HCT116 (cell line): ENCODE results near the gene ACTRT3. TPM values are rescaled to one million over a fixed set of nuclear protein-coding genes. Genes with fewer than 3 reads are reported as not detected.

Experiments used
- ATAC-seq: fragments of 200-7000 bp; cut with Tn5 transposase; 2 replicates; pipeline ENCODE4 v1.9.1; 2020; ENCODE audit warnings: mild to moderate bottlenecking, moderate library complexity
- BruUV-seq: library from RNA; stranded (reverse); fragments of 400-500 nt; replicated peaks from 2 replicates; lab custom pipeline; 2021; lab: Mats Ljungman, UMichigan
- CTCF ChIA-PET: fragments of 300-600 bp; sonication (Branson Sonifier 250); formaldehyde crosslinking; loops from one replicate; lab custom pipeline; 2021; ENCODE audit warnings: antibody characterized with exemption; lab: Charles Lee
- POLR2A ChIA-PET: fragments of 300-600, 350-600 bp; sonication (Branson Sonifier 250); formaldehyde crosslinking; loops from one replicate; lab custom pipeline; 2021; ENCODE audit warnings: antibody characterized with exemption; lab: Charles Lee
- RAD21 ChIA-PET, 2 experiments: fragments of 300-600 bp; sonication (Branson Sonifier 250); formaldehyde crosslinking; loops; one replicate each; lab custom pipeline; 2023; ENCODE audit warnings: low total read pairs in 2 of 2; ENCODE audit not compliant: uncharacterized antibody in 2 of 2, unreplicated experiment in 2 of 2, low non-redundant PET in 1 of 2; lab: Charles Lee
- DNase-seq: peaks from one replicate; pipeline ENCODE4 v3.0.0-alpha.2; 2010; ENCODE audit warnings: low read depth, low spot score
- H2AFZ ChIP-seq: fragments of 200-600 bp; shearing (Covaris generic), sonication (generic); 2 replicates; pipeline ENCODE4 v1.6.1; 2017; ENCODE audit warnings: low read depth, mixed run types, mixed read lengths, antibody characterized with exemption, low read length; ENCODE audit not compliant: poor library complexity, severe bottlenecking
- H3K27ac ChIP-seq: 2 replicates; pipeline ENCODE4 v1.5.1; 2012; ENCODE audit warnings: low read depth, low read length
- H3K27me3 ChIP-seq: fragments of 200-600 bp; sonication (generic); 2 replicates; pipeline ENCODE4 v1.6.1; 2016; ENCODE audit warnings: mixed run types, low read length, mixed read lengths; ENCODE audit not compliant: insufficient read depth
- H3K36me3 ChIP-seq, 2 experiments: fragments of 200-500 bp in 1 of 2; fragments of 200-600 bp in 1 of 2; sonication (Bioruptor generic) in 1 of 2; sonication (generic) in 1 of 2; 2 replicates each; pipeline versions ENCODE4 v1.5.1 to v1.6.1; 2014 to 2016; ENCODE audit warnings: low read length in 2 of 2, inconsistent platforms in 1 of 2, mixed read lengths in 1 of 2, mixed run types in 1 of 2; ENCODE audit not compliant: insufficient read depth in 2 of 2, control insufficient read depth in 1 of 2
- H3K4me1 ChIP-seq, 2 experiments: fragments of 200-600 bp in 1 of 2; sonication (generic) in 1 of 2; 2 replicates each; pipeline versions ENCODE4 v1.5.1 to v1.6.1; 2012 to 2017; ENCODE audit warnings: low read length in 2 of 2, inconsistent platforms in 1 of 2, mild to moderate bottlenecking in 1 of 2, mixed read lengths in 1 of 2, mixed run types in 1 of 2, moderate library complexity in 1 of 2; ENCODE audit not compliant: insufficient read depth in 2 of 2, control insufficient read depth in 1 of 2
- H3K4me2 ChIP-seq: fragments of 200-600 bp; sonication (generic); 2 replicates; pipeline ENCODE4 v1.6.1; 2017; ENCODE audit warnings: mixed run types, low read length, mixed read lengths
- H3K4me3 ChIP-seq, 2 experiments: fragments of 200-600 bp in 1 of 2; sonication (generic) in 1 of 2; replicated peaks in 1 of 2; 2 replicates each; pipeline ENCODE4 v1.5.1; 2011 to 2016; ENCODE audit warnings: low read length in 2 of 2, control low read depth in 1 of 2, low read depth in 1 of 2, mild to moderate bottlenecking in 1 of 2, mixed read lengths in 1 of 2, mixed run types in 1 of 2
- H3K79me2 ChIP-seq: fragments of 200-600 bp; sonication (generic); 2 replicates; pipeline ENCODE4 v1.6.1; 2017; ENCODE audit warnings: mild to moderate bottlenecking, mixed run types, low read length, moderate library complexity, mixed read lengths; ENCODE audit not compliant: insufficient read depth
- H3K9ac ChIP-seq: fragments of 200-600 bp; sonication (generic); 2 replicates; pipeline ENCODE4 v1.6.1; 2016; ENCODE audit warnings: low read length, mixed read lengths
- H3K9me2 ChIP-seq: fragments of 200-600 bp; sonication (generic), shearing (Covaris generic); 2 replicates; pipeline ENCODE4 v1.6.1; 2017; ENCODE audit warnings: mixed run types, mild to moderate bottlenecking, moderate library complexity; ENCODE audit not compliant: insufficient read depth
- H3K9me3 ChIP-seq, 2 experiments: fragments of 200-500 bp in 1 of 2; fragments of 200-600 bp in 1 of 2; sonication (Bioruptor generic) in 1 of 2; sonication (generic) in 1 of 2; 2 replicates each; pipeline ENCODE4 v1.6.1; 2014 to 2017; ENCODE audit warnings: low read length in 2 of 2, mixed read lengths in 2 of 2, inconsistent platforms in 1 of 2, low read depth in 1 of 2, mild to moderate bottlenecking in 1 of 2, mixed run types in 1 of 2, moderate library complexity in 1 of 2; ENCODE audit not compliant: control insufficient read depth in 1 of 2, insufficient read depth in 1 of 2
- H4K20me1 ChIP-seq: fragments of 200-600 bp; sonication (generic), shearing (Covaris generic); 2 replicates; pipeline ENCODE4 v1.6.1; 2017; ENCODE audit warnings: mixed run types, mild to moderate bottlenecking, moderate library complexity; ENCODE audit not compliant: insufficient read depth
- CBX3 ChIP-seq: IDR thresholded peaks from 2 replicates; pipeline ENCODE4 v1.6.1; 2012; ENCODE audit warnings: low read depth
- CEBPB ChIP-seq: IDR thresholded peaks from 2 replicates; pipeline ENCODE4 v1.6.1; 2012; ENCODE audit warnings: low read depth
- CTCF ChIP-seq, 3 experiments: fragments of 200-600 bp in 1 of 3; sonication (generic) in 1 of 3; IDR thresholded peaks in 2 of 3; conservative IDR thresholded peaks in 1 of 3; 2 replicates each; pipeline ENCODE4 v1.5.1; 2012 to 2017; ENCODE audit warnings: low read depth in 2 of 3, low read length in 2 of 3, antibody characterized with exemption in 1 of 3, borderline replicate concordance in 1 of 3, control low read depth in 1 of 3, mild to moderate bottlenecking in 1 of 3, mixed read lengths in 1 of 3, mixed run types in 1 of 3, moderate library complexity in 1 of 3; ENCODE audit not compliant: insufficient read depth in 1 of 3
- ELF1 ChIP-seq: IDR thresholded peaks from 2 replicates; pipeline ENCODE4 v1.6.1; 2012; ENCODE audit warnings: low read depth, borderline replicate concordance
- EZH2phosphoT487 ChIP-seq: fragments of 200-600 bp; IDR thresholded peaks from 2 replicates; pipeline ENCODE4 v1.6.1; 2018; ENCODE audit warnings: antibody characterized with exemption, borderline replicate concordance
- JUND ChIP-seq: IDR thresholded peaks from 2 replicates; pipeline ENCODE4 v1.6.1; 2012
- RAD21 ChIP-seq: IDR thresholded peaks from 2 replicates; pipeline ENCODE4 v1.6.1; 2012; ENCODE audit warnings: low read depth, mild to moderate bottlenecking
- SIN3A ChIP-seq: IDR thresholded peaks from 2 replicates; pipeline ENCODE4 v1.6.1; 2012; ENCODE audit warnings: low read depth
- ZBTB33 ChIP-seq: IDR thresholded peaks from 2 replicates; pipeline ENCODE4 v1.6.1; 2011; ENCODE audit warnings: mild to moderate bottlenecking, low read length, moderate library complexity; ENCODE audit not compliant: insufficient replicate concordance; ENCODE audit errors: extremely low read depth
- intact Hi-C: fragments of 100-400 bp; cut with micrococcal nuclease; formaldehyde crosslinking; loops from 2 replicates; pipeline ENCODE4 v1.10.0; 2022
- total RNA-seq: library from RNA; stranded (reverse); gene quantifications from one replicate; pipeline ENCODE4 v1.2.1, GENCODE V29; 2021; ENCODE audit not compliant: unreplicated experiment

The ACTRT3 gene
- total RNA-seq, 1 experiment from 2014 or later = 1.2 TPM

GRCh38 chr3:169744366-169745054 is 24.9 kb downstream of the ACTRT3 start:
- H2AFZ ChIP-seq = no peak overlapping the region
- intact Hi-C loops = loop anchor here (1.0 to 2.0 kb wide), 2 partner anchors 879 to 1234 kb away; no protein-coding TSS in a partner anchor
- CTCF ChIA-PET = interaction anchor here (0.7 to 4.5 kb wide), 6 partner anchors 75 to 879 kb away, joined by 3 to 23 read pairs (median 3); no protein-coding TSS in a partner anchor

More at GRCh38 chr3:169744366-169745054, 24.9 kb downstream of the ACTRT3 start:
- Histone ChIP-seq H4K20me1 (no peaks in the 10 kb centered on the region), H3K36me3 (no peaks in the 10 kb centered on the region), H3K27me3 (0 out of 2 replicates have a peak, but pooled peaks cover 7% of the 10 kb centered on the region), H3K4me2 (no peak overlapping the region), H3K27ac (no peak overlapping the region), H3K9me2 (no peaks in the 10 kb centered on the region), H3K9me3 (no peaks in the 10 kb centered on the region), H3K4me3 (no peak overlapping the region), H3K9ac (no peak overlapping the region), H3K79me2 (no peaks in the 10 kb centered on the region), H3K4me1 (peaks cover 0 to 9% of the 10 kb centered on the region in 2 experiments; a peak in 1 of 4 replicates)
- ChIA-PET RAD21 (interaction anchor here in 1 of 2 experiments (0.6 kb wide), 1 partner anchor 879 kb away, joined by 3 read pairs; no protein-coding TSS in a partner anchor), POLR2A (no interaction called here)
- TF ChIP-seq ZBTB33 = no peak
- TF ChIP-seq EZH2phosphoT487 = no peak
- no peak for TF ChIP-seq CBX3
- TF ChIP-seq SIN3A = no peak
- TF ChIP-seq CEBPB = no peak
- TF ChIP-seq CTCF (IDR thresholded peaks at IDR 0.05 in 2 of 3, conservative IDR thresholded peaks at IDR 0.05 in 1 of 3; ENCODE audit: borderline replicate concordance in 1 of 3, insufficient read depth in 1 of 3, low read depth in 2 of 3, low read length in 2 of 3) = peak in 2 of 3 experiments; percentile 48 to 59; a peak in 3 of 6 replicates
- no peak for TF ChIP-seq ELF1
- peak; percentile 76 for TF ChIP-seq RAD21
- no peak for TF ChIP-seq JUND
- DNase-seq (no peak), ATAC-seq (peak; percentile 62; the same call in 1 of the 2 replicates)
- no TSS peak for BruUV-seq
